ENCODE results near the gene COMMD6.

The COMMD6 gene

GRCh38 chr13:75482070-75482819, 55.4 kb downstream of the COMMD6 start, which contains the start of gene TBC1D4:
TSS of gene TBC1D4 (minus strand) at chr13:75482169. CDS start at chr13:75481767, 402 bp downstream.
- peak; percentile 93 for DNase-seq

- DNase-seq: peak in 1 of 2 donors; percentile 15
These were observed 56.2 kb downstream of the COMMD6 start for GRCh38 chr13:75481176-75482069.

- peak; percentile 11 to 22 for DNase-seq
These were observed 56.9 kb downstream of the COMMD6 start for GRCh38 chr13:75480671-75481175.

GRCh38 chr13:75479102-75479740, 58.4 kb downstream of the COMMD6 start:
- no peak for DNase-seq

GRCh38 chr13:75478659-75479058, 59.0 kb downstream of the COMMD6 start:
- no peak for DNase-seq
